NCI-H748 treated with DMSO at 0.1 percent for 48 hours (cell line): ENCODE measurements around the gene BDH1.
"Not testable (repeated sequence)": the region's sequence is repeated elsewhere in the genome, so short reads cannot be mapped to it uniquely, and the experiment has no call there.

Experiments used
- DNase-seq: peaks from one replicate; lab custom pipeline; 2025; lab: John Stamatoyannopoulos, UW

BDH1 gene

GRCh38 chr3:197555281-197556261 is at the start of gene BDH1:
TSS of gene BDH1 (minus strand) at chr3:197555968. CDS start at chr3:197546443, 9,525 bp downstream.
- peak; percentile 3 for DNase-seq

GRCh38 chr3:197603317-197603933 is 47.7 kb upstream of the BDH1 start:
- no peak for DNase-seq

GRCh38 chr3:197602351-197602750 is 46.6 kb upstream of the BDH1 start:
- not testable (repeated sequence) for DNase-seq

- DNase-seq: not testable (repeated sequence)
Observed at GRCh38 chr3:197601566-197601840, 45.7 kb upstream of the BDH1 start.

- DNase-seq: no peak
Observed at GRCh38 chr3:197600796-197601565, 45.2 kb upstream of the BDH1 start.

GRCh38 chr3:197599089-197599765 is 43.5 kb upstream of the BDH1 start:
- DNase-seq: no peak

GRCh38 chr3:197598404-197598980 is 42.7 kb upstream of the BDH1 start:
- no peak for DNase-seq

- no peak for DNase-seq
Observed at GRCh38 chr3:197597335-197597734, 41.6 kb upstream of the BDH1 start.

GRCh38 chr3:197595470-197596185 is 39.9 kb upstream of the BDH1 start:
- no peak for DNase-seq

GRCh38 chr3:197593046-197593380 is 37.2 kb upstream of the BDH1 start:
- no peak for DNase-seq

- no peak for DNase-seq
Observed at GRCh38 chr3:197592361-197593045, 36.7 kb upstream of the BDH1 start.

GRCh38 chr3:197591816-197592215 is 36.0 kb upstream of the BDH1 start:
- no peak for DNase-seq

- no peak for DNase-seq
Observed at GRCh38 chr3:197590313-197590962, 34.7 kb upstream of the BDH1 start.

GRCh38 chr3:197589545-197589944 is 33.8 kb upstream of the BDH1 start:
- DNase-seq: no peak

- DNase-seq: not testable (repeated sequence)
Observed at GRCh38 chr3:197586768-197587167, 31.0 kb upstream of the BDH1 start.

- no peak for DNase-seq
Observed at GRCh38 chr3:197586181-197586580, 30.4 kb upstream of the BDH1 start.

- no peak for DNase-seq
Observed at GRCh38 chr3:197584733-197585132, 29.0 kb upstream of the BDH1 start.

GRCh38 chr3:197583371-197583770 is 27.6 kb upstream of the BDH1 start:
- no peak for DNase-seq

GRCh38 chr3:197580253-197580691 is 24.5 kb upstream of the BDH1 start:
- no peak for DNase-seq

GRCh38 chr3:197578376-197578775 is 22.6 kb upstream of the BDH1 start:
- no peak for DNase-seq
